GM12874 (cell line): ENCODE data around the gene RPL10.

Source experiments
- CTCF ChIP-seq: IDR thresholded peaks from 2 replicates; pipeline ENCODE4 v1.5.1; 2011; ENCODE audit warnings: low read depth, mild to moderate bottlenecking, control low read depth, low read length, moderate library complexity; ENCODE audit not compliant: insufficient read depth

Gene RPL10

GRCh38 chrX:154397888-154398667, at the start of gene RPL10:
Gene RPL10, plus strand, starts transcription at chrX:154398377. Its CDS starts 143 bp downstream, at chrX:154398520.
- TF ChIP-seq CTCF, result no peak

GRCh38 chrX:154348646-154349358, 49.4 kb upstream of the RPL10 start:
- no peak for TF ChIP-seq CTCF

- TF ChIP-seq CTCF, result no peak
These were observed 48.7 kb upstream of the RPL10 start for GRCh38 chrX:154349359-154349935.

GRCh38 chrX:154349979-154350378, 48.2 kb upstream of the RPL10 start:
- no peak for TF ChIP-seq CTCF

- no peak for TF ChIP-seq CTCF
These were observed 47.6 kb upstream of the RPL10 start for GRCh38 chrX:154350429-154351182.

GRCh38 chrX:154351183-154352011, 46.8 kb upstream of the RPL10 start:
- no peak for TF ChIP-seq CTCF
